Keratinocyte (primary cell): ENCODE data around the gene FAM13B. TPM values are rescaled to one million over a fixed set of nuclear protein-coding genes. Genes with fewer than 3 reads are reported as not detected.

Experiments used
- DNase-seq: peaks from one replicate; pipeline ENCODE4 v3.0.0-alpha.2; 2011; ENCODE audit warnings: low read depth, missing footprints, low spot score
- FAIRE-seq: peaks from 2 replicates; lab custom pipeline; 2011; peaks lifted over from hg19 to GRCh38; lab: Jason Lieb, UNC
- H2AFZ ChIP-seq: 2 replicates; pipeline ENCODE4 v1.6.0; 2012; ENCODE audit warnings: low read length, control low read depth, inconsistent platforms; ENCODE audit not compliant: control insufficient read depth
- H3K27ac ChIP-seq: 2 replicates; pipeline ENCODE4 v1.5.1; 2011; ENCODE audit warnings: low read length; ENCODE audit not compliant: control insufficient read depth, insufficient read depth
- H3K27me3 ChIP-seq: 3 replicates; pipeline ENCODE4 v1.6.0; 2011; ENCODE audit warnings: low read length; ENCODE audit not compliant: control insufficient read depth, insufficient read depth; ENCODE audit errors: extremely low read depth
- H3K36me3 ChIP-seq, 2 experiments: 2 replicates in 1 of 2; 3 replicates in 1 of 2; pipeline ENCODE4 v1.5.1; 2011; ENCODE audit warnings: low read length in 2 of 2, mild to moderate bottlenecking in 1 of 2; ENCODE audit not compliant: control insufficient read depth in 2 of 2, insufficient read depth in 2 of 2; ENCODE audit errors: extremely low read depth in 1 of 2
- H3K4me1 ChIP-seq: 3 replicates; pipeline ENCODE4 v1.5.1; 2011; ENCODE audit warnings: low read length; ENCODE audit not compliant: control insufficient read depth, insufficient read depth; ENCODE audit errors: extremely low read depth
- H3K4me2 ChIP-seq: 3 replicates; pipeline ENCODE4 v1.6.0; 2011; ENCODE audit warnings: low read depth, low read length; ENCODE audit not compliant: control insufficient read depth, insufficient read depth; ENCODE audit errors: extremely low read depth
- H3K4me3 ChIP-seq, 3 experiments: fragments of 200-600 bp in 1 of 3; sonication (generic) in 1 of 3; 2 replicates in 2 of 3; 3 replicates in 1 of 3; pipeline ENCODE4 v1.5.1; 2011 to 2016; ENCODE audit warnings: low read length in 3 of 3, mild to moderate bottlenecking in 3 of 3, control low read depth in 2 of 3, inconsistent platforms in 1 of 3, low read depth in 1 of 3, mixed read lengths in 1 of 3, mixed run types in 1 of 3, moderate library complexity in 1 of 3; ENCODE audit not compliant: control insufficient read depth in 2 of 3, insufficient read depth in 2 of 3; ENCODE audit errors: extremely low read depth in 1 of 3
- H3K79me2 ChIP-seq: 2 replicates; pipeline ENCODE4 v1.6.0; 2012; ENCODE audit warnings: low read length; ENCODE audit not compliant: control insufficient read depth, insufficient read depth
- H3K9ac ChIP-seq: 3 replicates; pipeline ENCODE4 v1.6.0; 2011; ENCODE audit warnings: low read length; ENCODE audit not compliant: control insufficient read depth, insufficient read depth; ENCODE audit errors: extremely low read depth
- H3K9me1 ChIP-seq: 3 replicates; pipeline ENCODE4 v1.6.0; 2011; ENCODE audit warnings: low read length; ENCODE audit not compliant: control insufficient read depth, insufficient read depth; ENCODE audit errors: extremely low read depth
- H3K9me3 ChIP-seq: 2 replicates; pipeline ENCODE4 v1.5.1; 2012; ENCODE audit warnings: low read depth, low read length; ENCODE audit not compliant: control insufficient read depth
- H4K20me1 ChIP-seq: 3 replicates; pipeline ENCODE4 v1.6.0; 2011; ENCODE audit warnings: low read length; ENCODE audit not compliant: control insufficient read depth, insufficient read depth; ENCODE audit errors: extremely low read depth
- EZH2 ChIP-seq: IDR thresholded peaks from one replicate; pipeline ENCODE4 v1.6.1; 2012; ENCODE audit warnings: inconsistent platforms, mild to moderate bottlenecking, low read length, moderate library complexity
- dilution Hi-C: fragments of 300-500 bp; cut with MboI; formaldehyde crosslinking; loops from one replicate; pipeline ENCODE4 v1.7.0; 2020; ENCODE audit warnings: low sequenced_read_pairs; ENCODE audit not compliant: extremely low pct_ligation_motif_present
- polyA plus RNA-seq, 5 experiments: library from polyadenylated mRNA; depleted of rRNA in 3 of 5; stranded (reverse) in 3 of 5; stranded (forward) in 1 of 5; unstranded in 1 of 5; fragments of >200 nt; gene quantifications; 1 replicate in 1 of 5; 2 replicates in 3 of 5; 3 replicates in 1 of 5; pipeline versions ENCODE4 v1.2.1 to v1.2.3, GENCODE V29; 2011 to 2012; ENCODE audit warnings: missing spikeins in 2 of 5, low read depth in 1 of 5, low replicate concordance in 1 of 5
- TF ChIP-seq, protein P1 (sequence below), 3 experiments: IDR thresholded peaks in 1 of 3; conservative IDR thresholded peaks in 1 of 3; optimal IDR thresholded peaks in 1 of 3; 2 replicates in 2 of 3; 3 replicates in 1 of 3; pipeline versions ENCODE3 to v1.5.1; 2011; ENCODE audit warnings: low read length in 3 of 3, mild to moderate bottlenecking in 3 of 3, moderate library complexity in 2 of 3, control low read depth in 1 of 3, inconsistent platforms in 1 of 3; ENCODE audit not compliant: insufficient read depth in 2 of 3; ENCODE audit errors: extremely low read depth in 1 of 3

FAM13B gene
- polyA plus RNA-seq, 1 donor (not counting 4 experiments of a cell fraction or from before 2014, with no cell fraction given), result 12.9 TPM

- no peak overlapping the region for H2AFZ ChIP-seq
- no peak for DNase-seq
- H3K9me3 ChIP-seq, result no peaks in the 10 kb centered on the region
- TF ChIP-seq, protein P1, sequence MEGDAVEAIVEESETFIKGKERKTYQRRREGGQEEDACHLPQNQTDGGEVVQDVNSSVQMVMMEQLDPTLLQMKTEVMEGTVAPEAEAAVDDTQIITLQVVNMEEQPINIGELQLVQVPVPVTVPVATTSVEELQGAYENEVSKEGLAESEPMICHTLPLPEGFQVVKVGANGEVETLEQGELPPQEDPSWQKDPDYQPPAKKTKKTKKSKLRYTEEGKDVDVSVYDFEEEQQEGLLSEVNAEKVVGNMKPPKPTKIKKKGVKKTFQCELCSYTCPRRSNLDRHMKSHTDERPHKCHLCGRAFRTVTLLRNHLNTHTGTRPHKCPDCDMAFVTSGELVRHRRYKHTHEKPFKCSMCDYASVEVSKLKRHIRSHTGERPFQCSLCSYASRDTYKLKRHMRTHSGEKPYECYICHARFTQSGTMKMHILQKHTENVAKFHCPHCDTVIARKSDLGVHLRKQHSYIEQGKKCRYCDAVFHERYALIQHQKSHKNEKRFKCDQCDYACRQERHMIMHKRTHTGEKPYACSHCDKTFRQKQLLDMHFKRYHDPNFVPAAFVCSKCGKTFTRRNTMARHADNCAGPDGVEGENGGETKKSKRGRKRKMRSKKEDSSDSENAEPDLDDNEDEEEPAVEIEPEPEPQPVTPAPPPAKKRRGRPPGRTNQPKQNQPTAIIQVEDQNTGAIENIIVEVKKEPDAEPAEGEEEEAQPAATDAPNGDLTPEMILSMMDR (optimal IDR thresholded peaks at IDR 0.05 in 1 of 3, IDR thresholded peaks at IDR 0.05 in 1 of 3, conservative IDR thresholded peaks at IDR 0.05 in 1 of 3; ENCODE audit: extremely low read depth in 1 of 3, insufficient read depth in 2 of 3, low read length in 3 of 3), result no peak
- no peak for TF ChIP-seq EZH2
- H3K27me3 ChIP-seq, result no peaks in the 10 kb centered on the region
- H3K27ac ChIP-seq, result no peak overlapping the region
- H3K4me1 ChIP-seq, result no peaks in the 10 kb centered on the region
- no peak overlapping the region for H3K4me3 ChIP-seq
- no peaks in the 10 kb centered on the region for H4K20me1 ChIP-seq
- no peaks in the 10 kb centered on the region for H3K79me2 ChIP-seq
- H3K36me3 ChIP-seq, result peaks cover 5 to 9% of the 10 kb centered on the region in 2 experiments
- dilution Hi-C loops, result no loop called here
- H3K4me2 ChIP-seq, result no peak overlapping the region
- no peaks in the 10 kb centered on the region for H3K9me1 ChIP-seq
- no peak for FAIRE-seq
- no peak overlapping the region for H3K9ac ChIP-seq
These were observed 97.7 kb downstream of the FAM13B start for GRCh38 chr5:137935190-137935589.

GRCh38 chr5:137933491-137933911 is 99.4 kb downstream of the FAM13B start:
- no peaks in the 10 kb centered on the region for H3K4me1 ChIP-seq
- H2AFZ ChIP-seq, result no peak overlapping the region

More at GRCh38 chr5:137933491-137933911, 99.4 kb downstream of the FAM13B start:
- Histone ChIP-seq H3K9ac (no peak overlapping the region), H3K27me3 (no peaks in the 10 kb centered on the region), H3K79me2 (no peaks in the 10 kb centered on the region), H3K27ac (no peak overlapping the region), H3K36me3 (peaks cover 0 to 4% of the 10 kb centered on the region in 2 experiments), H3K9me1 (no peaks in the 10 kb centered on the region), H4K20me1 (no peaks in the 10 kb centered on the region), H3K4me2 (no peak overlapping the region), H3K4me3 (no peak overlapping the region), H3K9me3 (no peaks in the 10 kb centered on the region)
- dilution Hi-C loops, result no loop called here
- DNase-seq (no peak), FAIRE-seq (no peak)
- TF ChIP-seq, protein P1 (optimal IDR thresholded peaks at IDR 0.05 in 1 of 3, IDR thresholded peaks at IDR 0.05 in 1 of 3, conservative IDR thresholded peaks at IDR 0.05 in 1 of 3; ENCODE audit: extremely low read depth in 1 of 3, insufficient read depth in 2 of 3, low read length in 3 of 3), result no peak
- no peak for TF ChIP-seq EZH2
